ENCODE results near the gene ADORA2B. TPM values are rescaled to one million over a fixed set of nuclear protein-coding genes. Genes with fewer than 3 reads are reported as not detected.

Gene ADORA2B
- total RNA-seq, 1 donor from 2014 or later, result 13.0 TPM

DNA sequence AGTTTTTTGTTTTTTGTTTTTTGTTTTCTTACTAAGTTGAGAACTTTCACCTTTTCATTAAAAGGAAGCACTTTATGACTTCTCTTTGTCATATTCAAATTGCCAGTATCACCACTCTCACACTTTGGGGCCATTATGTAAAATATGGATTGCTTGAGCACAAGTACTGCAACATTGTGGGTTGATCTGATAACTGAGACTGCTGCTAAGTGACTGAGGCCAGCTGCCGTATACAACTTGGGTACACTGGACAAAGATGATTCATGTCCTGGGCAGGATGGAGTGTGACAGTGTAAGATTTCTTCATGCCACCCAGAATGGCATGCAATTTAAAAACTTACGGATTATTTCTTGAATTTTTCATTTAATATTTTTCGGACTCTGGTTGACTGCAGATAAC lies 62.5 kb downstream of the ADORA2B start:
- Histone ChIP-seq H3K4me3 (ENCODE audit: low read depth, low read length) (no peak overlapping the region), H3K27me3 (ENCODE audit: control insufficient read depth, insufficient read depth, low read length) (no peaks in the 10 kb centered on the region), H3K36me3 (ENCODE audit: control insufficient read depth, insufficient read depth, low read length) (peaks cover 4% of the 10 kb centered on the region)
- no peak for DNase-seq (ENCODE audit: low read depth)
- TF ChIP-seq, protein P1, sequence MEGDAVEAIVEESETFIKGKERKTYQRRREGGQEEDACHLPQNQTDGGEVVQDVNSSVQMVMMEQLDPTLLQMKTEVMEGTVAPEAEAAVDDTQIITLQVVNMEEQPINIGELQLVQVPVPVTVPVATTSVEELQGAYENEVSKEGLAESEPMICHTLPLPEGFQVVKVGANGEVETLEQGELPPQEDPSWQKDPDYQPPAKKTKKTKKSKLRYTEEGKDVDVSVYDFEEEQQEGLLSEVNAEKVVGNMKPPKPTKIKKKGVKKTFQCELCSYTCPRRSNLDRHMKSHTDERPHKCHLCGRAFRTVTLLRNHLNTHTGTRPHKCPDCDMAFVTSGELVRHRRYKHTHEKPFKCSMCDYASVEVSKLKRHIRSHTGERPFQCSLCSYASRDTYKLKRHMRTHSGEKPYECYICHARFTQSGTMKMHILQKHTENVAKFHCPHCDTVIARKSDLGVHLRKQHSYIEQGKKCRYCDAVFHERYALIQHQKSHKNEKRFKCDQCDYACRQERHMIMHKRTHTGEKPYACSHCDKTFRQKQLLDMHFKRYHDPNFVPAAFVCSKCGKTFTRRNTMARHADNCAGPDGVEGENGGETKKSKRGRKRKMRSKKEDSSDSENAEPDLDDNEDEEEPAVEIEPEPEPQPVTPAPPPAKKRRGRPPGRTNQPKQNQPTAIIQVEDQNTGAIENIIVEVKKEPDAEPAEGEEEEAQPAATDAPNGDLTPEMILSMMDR (IDR thresholded peaks at IDR 0.05; ENCODE audit: insufficient read depth, low read length, poor library complexity, severe bottlenecking), result no peak

DNA sequence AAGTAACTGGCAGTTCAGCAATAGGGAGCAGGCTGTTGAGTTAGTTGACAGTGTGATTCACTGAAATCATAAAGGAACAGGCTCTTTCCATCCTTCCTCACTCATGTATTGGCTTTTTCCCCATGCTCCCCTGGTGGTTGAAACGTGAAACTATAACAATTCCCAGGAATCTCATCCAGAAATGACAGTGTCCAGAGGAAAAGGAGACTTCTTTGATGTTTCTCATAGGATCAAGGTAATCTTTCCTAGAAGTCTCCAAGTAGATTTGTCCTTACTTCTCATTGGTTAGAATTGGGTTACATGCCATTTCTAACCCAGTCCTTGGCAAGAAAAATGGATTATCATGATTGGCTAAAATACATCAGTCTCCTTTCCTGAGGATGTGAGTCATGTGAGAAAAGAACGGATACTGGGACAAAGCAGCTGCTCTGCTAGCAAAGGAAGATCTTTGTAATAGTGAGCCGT lies 69.0 kb downstream of the ADORA2B start:
- DNase-seq (ENCODE audit: low read depth), result no peak
- no peak overlapping the region for H3K4me3 ChIP-seq (ENCODE audit: low read depth, low read length)
- H3K27me3 ChIP-seq (ENCODE audit: control insufficient read depth, insufficient read depth, low read length), result no peaks in the 10 kb centered on the region
- TF ChIP-seq, protein P1 (IDR thresholded peaks at IDR 0.05; ENCODE audit: insufficient read depth, low read length, poor library complexity, severe bottlenecking), result peak; percentile 66
- H3K36me3 ChIP-seq (ENCODE audit: control insufficient read depth, insufficient read depth, low read length), result peaks cover 1% of the 10 kb centered on the region

DNA sequence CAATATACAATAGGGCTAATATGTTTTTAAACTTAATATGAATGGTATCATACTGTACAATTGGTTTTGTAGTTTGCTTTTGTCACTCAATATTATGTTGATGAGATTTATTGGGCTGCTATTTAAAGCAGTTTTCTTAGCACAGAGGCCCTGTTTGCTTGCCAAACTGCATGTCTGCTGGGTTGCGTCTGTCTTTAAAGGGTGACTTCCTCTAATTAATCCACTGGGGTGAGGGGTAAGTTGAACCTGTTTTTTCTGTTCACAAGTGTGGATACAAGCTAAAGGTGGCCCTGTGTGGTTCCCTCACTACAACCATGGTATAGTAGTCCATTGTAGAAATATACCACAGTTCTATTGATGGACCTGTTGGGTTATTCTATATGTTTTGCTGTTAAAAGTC lies 74.4 kb downstream of the ADORA2B start:
- TF ChIP-seq, protein P1 (IDR thresholded peaks at IDR 0.05; ENCODE audit: insufficient read depth, low read length, poor library complexity, severe bottlenecking), result no peak
- H3K4me3 ChIP-seq (ENCODE audit: low read depth, low read length), result no peak overlapping the region
- H3K36me3 ChIP-seq (ENCODE audit: control insufficient read depth, insufficient read depth, low read length), result peaks cover 1% of the 10 kb centered on the region
- DNase-seq (ENCODE audit: low read depth), result no peak
- no peaks in the 10 kb centered on the region for H3K27me3 ChIP-seq (ENCODE audit: control insufficient read depth, insufficient read depth, low read length)

DNA sequence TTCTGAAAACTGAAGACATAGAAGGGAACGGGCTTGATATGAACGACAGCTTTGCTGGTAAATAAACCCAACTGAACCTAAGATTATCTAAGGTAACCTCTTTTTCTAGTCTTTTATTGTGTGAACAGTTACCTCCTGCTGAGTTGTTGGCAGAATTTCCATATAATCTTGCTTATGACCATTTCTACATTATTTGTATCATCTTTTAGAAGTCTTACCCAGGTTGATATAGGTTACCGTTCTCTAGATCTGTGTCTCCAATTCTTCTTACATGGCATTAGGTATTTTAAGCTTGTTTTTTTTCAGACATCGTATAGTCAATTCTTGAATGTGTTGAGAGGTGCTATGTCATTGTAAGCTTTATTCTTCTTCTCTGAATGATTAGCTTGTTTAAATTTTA lies 79.0 kb downstream of the ADORA2B start:
- DNase-seq (ENCODE audit: low read depth), result no peak
- no peak overlapping the region for H3K4me3 ChIP-seq (ENCODE audit: low read depth, low read length)
- TF ChIP-seq, protein P1 (IDR thresholded peaks at IDR 0.05; ENCODE audit: insufficient read depth, low read length, poor library complexity, severe bottlenecking), result no peak
- peaks cover 3% of the 10 kb centered on the region for H3K36me3 ChIP-seq (ENCODE audit: control insufficient read depth, insufficient read depth, low read length)
- no peaks in the 10 kb centered on the region for H3K27me3 ChIP-seq (ENCODE audit: control insufficient read depth, insufficient read depth, low read length)

DNA sequence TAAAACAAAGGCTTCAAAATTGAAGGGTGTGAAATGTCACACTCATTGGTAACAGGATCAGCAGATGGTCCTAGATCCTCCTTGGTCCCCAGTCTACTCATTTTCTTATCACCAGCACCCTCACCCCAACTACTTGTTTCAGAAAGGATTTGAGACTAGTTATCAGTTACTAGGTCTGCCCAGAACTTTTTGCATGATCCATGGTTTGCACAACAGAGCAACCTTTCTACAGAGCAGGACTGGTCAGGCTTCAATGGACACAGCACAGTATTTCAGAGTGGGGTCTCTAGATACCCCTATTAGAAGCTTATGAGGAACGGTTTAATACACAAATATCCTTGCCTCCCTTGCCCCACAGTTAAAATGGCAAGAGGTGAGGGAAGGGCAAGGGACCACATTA lies 80.3 kb downstream of the ADORA2B start:
- H3K36me3 ChIP-seq (ENCODE audit: control insufficient read depth, insufficient read depth, low read length), result peaks cover 3% of the 10 kb centered on the region
- no peaks in the 10 kb centered on the region for H3K27me3 ChIP-seq (ENCODE audit: control insufficient read depth, insufficient read depth, low read length)
- TF ChIP-seq, protein P1 (IDR thresholded peaks at IDR 0.05; ENCODE audit: insufficient read depth, low read length, poor library complexity, severe bottlenecking), result no peak

More for the DNA sequence above, 80.3 kb downstream of the ADORA2B start:
- no peak overlapping the region for H3K4me3 ChIP-seq (ENCODE audit: low read depth, low read length)
- no peak for DNase-seq (ENCODE audit: low read depth)

Other genes with a start within 250 kb of the ADORA2B start
- 33.7 and 62.2 TPM in 2 replicates for gene ZNF286A, start 245.4 kb upstream of the ADORA2B start, total RNA-seq
- not detected in 2 replicates for gene TBC1D26, start 212.8 kb upstream of the ADORA2B start, total RNA-seq
- gene ZSWIM7, start 54.6 kb downstream of the ADORA2B start, total RNA-seq, result 28.6 and 41.6 TPM in 2 replicates
- 70.2 and 71.2 TPM in 2 replicates for gene TTC19, start 54.7 kb downstream of the ADORA2B start, total RNA-seq